ENCODE data around the gene PRXL2A. TPM values are rescaled to one million over a fixed set of nuclear protein-coding genes. Genes with fewer than 3 reads are reported as not detected.

The PRXL2A gene
- total and polyA plus RNA-seq, 2 experiments from 2014 or later, result 31.8 to 51.7 TPM

GRCh38 chr10:80473692-80474596 lies 65.6 kb downstream of the PRXL2A start:
- H3K4me3 Mint-ChIP-seq, result no peak overlapping the region
- Histone ChIP-seq H3K79me2 (replicated peaks; ENCODE audit: insufficient read depth) (peaks cover 92% of the 10 kb centered on the region), H3F3A (replicated peaks; ENCODE audit: low read depth) (no peaks in the 10 kb centered on the region), H2AFZ (no peak overlapping the region), H3K36me3 (ENCODE audit: insufficient read depth) (no peaks in the 10 kb centered on the region), H3K4me2 (peak overlapping the region; percentile 53; the same call in 1 of the 2 replicates), H3K4me3 (no peak overlapping the region), H3K27ac (ENCODE audit: low read depth) (no peak overlapping the region), H3K9me2 (ENCODE audit: insufficient read depth) (no peaks in the 10 kb centered on the region), H3K4me1 (ENCODE audit: insufficient read depth) (peaks cover 33% of the 10 kb centered on the region), H4K20me1 (replicated peaks; ENCODE audit: insufficient read depth) (peaks cover 50% of the 10 kb centered on the region), H3K27me3 (ENCODE audit: insufficient read depth) (peaks cover 6% of the 10 kb centered on the region; the same call in 1 of the 2 replicates)
- ATAC-seq, result peak; percentile 73
- DNase-seq (ENCODE audit: low spot score), result no peak
- H3K9me3 Mint-ChIP-seq, result peaks cover 10% of the 10 kb centered on the region
- peaks cover 49% of the 10 kb centered on the region for H3K4me1 Mint-ChIP-seq
- peaks cover 13% of the 10 kb centered on the region for H3K27me3 Mint-ChIP-seq (ENCODE audit: insufficient read depth, low read depth, poor library complexity)
- no peak for TF ChIP-seq EZH2 (IDR thresholded peaks at IDR 0.05; ENCODE audit: low read depth, unreplicated experiment)
- H3K27ac Mint-ChIP-seq, result no peak overlapping the region
- peaks cover 38% of the 10 kb centered on the region for H3K36me3 Mint-ChIP-seq (ENCODE audit: low read depth)

GRCh38 chr10:80474597-80474910 lies 66.2 kb downstream of the PRXL2A start:
- Histone ChIP-seq H3K36me3 (ENCODE audit: insufficient read depth) (no peaks in the 10 kb centered on the region), H3K79me2 (replicated peaks; ENCODE audit: insufficient read depth) (peaks cover 91% of the 10 kb centered on the region), H3F3A (replicated peaks; ENCODE audit: low read depth) (no peaks in the 10 kb centered on the region), H3K4me1 (ENCODE audit: insufficient read depth) (peaks cover 33% of the 10 kb centered on the region), H3K27ac (ENCODE audit: low read depth) (no peak overlapping the region), H2AFZ (no peak overlapping the region), H3K9me2 (ENCODE audit: insufficient read depth) (no peaks in the 10 kb centered on the region), H3K27me3 (ENCODE audit: insufficient read depth) (peaks cover under 1% of the 10 kb centered on the region; the same call in 1 of the 2 replicates), H3K4me2 (no peak overlapping the region), H4K20me1 (replicated peaks; ENCODE audit: insufficient read depth) (peaks cover 44% of the 10 kb centered on the region; the same call in 1 of the 2 replicates), H3K4me3 (no peak overlapping the region)
- ATAC-seq, result peak; percentile 69
- Mint-ChIP-seq H3K4me3 (no peak overlapping the region), H3K4me1 (peaks cover 46% of the 10 kb centered on the region), H3K9me3 (peaks cover 10% of the 10 kb centered on the region), H3K36me3 (ENCODE audit: low read depth) (peaks cover 34% of the 10 kb centered on the region), H3K27ac (no peak overlapping the region), H3K27me3 (ENCODE audit: insufficient read depth, low read depth, poor library complexity) (peaks cover 12% of the 10 kb centered on the region)
- no peak for DNase-seq (ENCODE audit: low spot score)
- TF ChIP-seq JUNB (IDR thresholded peaks at IDR 0.05; ENCODE audit: unreplicated experiment) (no peak), CREB1 (CRISPR knock-in tag; IDR thresholded peaks at IDR 0.05; ENCODE audit: low read depth) (no peak), REST (IDR thresholded peaks at IDR 0.05; ENCODE audit: unreplicated experiment) (no peak), CTCF (conservative IDR thresholded peaks at IDR 0.05; ENCODE audit: low read depth in 2 of 2) (no peak), ETS1 (IDR thresholded peaks at IDR 0.05) (no peak), EZH2phosphoT487 (IDR thresholded peaks at IDR 0.05; ENCODE audit: unreplicated experiment) (no peak), NANOG (IDR thresholded peaks at IDR 0.05; ENCODE audit: borderline replicate concordance) (no peak)

Measured in GM23338 (cell line).